Measurements from ENCODE around the gene TRIM72.
"Not testable (repeated sequence)": the region's sequence is repeated elsewhere in the genome, so short reads cannot be mapped to it uniquely, and the experiment has no call there.

Gene TRIM72, protein sequence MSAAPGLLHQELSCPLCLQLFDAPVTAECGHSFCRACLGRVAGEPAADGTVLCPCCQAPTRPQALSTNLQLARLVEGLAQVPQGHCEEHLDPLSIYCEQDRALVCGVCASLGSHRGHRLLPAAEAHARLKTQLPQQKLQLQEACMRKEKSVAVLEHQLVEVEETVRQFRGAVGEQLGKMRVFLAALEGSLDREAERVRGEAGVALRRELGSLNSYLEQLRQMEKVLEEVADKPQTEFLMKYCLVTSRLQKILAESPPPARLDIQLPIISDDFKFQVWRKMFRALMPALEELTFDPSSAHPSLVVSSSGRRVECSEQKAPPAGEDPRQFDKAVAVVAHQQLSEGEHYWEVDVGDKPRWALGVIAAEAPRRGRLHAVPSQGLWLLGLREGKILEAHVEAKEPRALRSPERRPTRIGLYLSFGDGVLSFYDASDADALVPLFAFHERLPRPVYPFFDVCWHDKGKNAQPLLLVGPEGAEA

DNA sequence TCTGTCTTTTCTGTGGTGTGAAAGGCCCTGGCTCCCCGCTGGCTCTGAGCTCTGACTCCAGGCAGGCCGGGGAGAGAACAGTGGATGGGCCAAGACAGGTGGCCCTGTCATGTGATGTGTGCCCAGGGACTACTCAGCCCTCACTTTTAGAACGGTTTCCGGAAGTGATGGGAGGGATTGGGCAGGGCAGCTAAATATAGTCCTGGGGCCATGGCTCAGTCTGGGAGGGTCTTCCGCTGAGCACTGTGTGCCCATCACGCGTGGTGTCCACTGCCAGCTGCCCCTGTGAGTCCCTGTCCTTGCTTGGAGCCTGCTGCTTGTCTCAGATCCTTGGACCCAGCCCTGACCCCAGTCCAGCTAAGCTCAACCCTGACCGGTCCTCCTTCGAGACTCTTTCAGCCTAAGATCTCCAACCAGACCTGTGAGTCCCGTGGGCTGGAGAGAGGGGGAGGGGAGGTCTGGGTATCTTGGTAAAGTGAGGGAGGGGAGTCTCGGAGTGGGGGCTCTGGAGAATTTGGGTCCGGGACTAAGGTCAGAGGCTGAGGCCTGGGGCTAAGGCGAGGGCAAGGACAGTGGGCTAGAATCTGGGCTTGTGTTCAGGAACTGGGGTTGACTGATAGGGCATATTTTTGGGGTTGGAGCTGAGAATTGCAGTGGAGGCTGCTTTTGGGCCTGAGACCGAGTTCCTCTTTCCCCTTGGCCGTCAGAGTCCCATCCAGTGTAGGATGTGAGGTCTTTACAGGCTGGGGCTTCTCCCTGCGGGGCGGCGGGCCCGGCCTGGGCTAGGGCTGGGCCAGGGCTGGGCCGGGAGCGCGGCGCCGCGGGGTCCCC, at the start of gene TRIM72:
TRIM72 (plus strand) TSS at position 243 of the 831 bp plus-strand sequence. CDS start 620 bp downstream, outside the sequence.
- DNase-seq (ENCODE audit: low read depth in 1 of 2, low spot score in 1 of 2): no peak
- in situ Hi-C loops (cut with HindIII; ENCODE audit: low pct_unique_long_range_greater_than_20kb, low sequenced_read_pairs): no loop called here
- no peak for TF ChIP-seq JUND (IDR thresholded peaks at IDR 0.05; ENCODE audit: low read depth)

DNA sequence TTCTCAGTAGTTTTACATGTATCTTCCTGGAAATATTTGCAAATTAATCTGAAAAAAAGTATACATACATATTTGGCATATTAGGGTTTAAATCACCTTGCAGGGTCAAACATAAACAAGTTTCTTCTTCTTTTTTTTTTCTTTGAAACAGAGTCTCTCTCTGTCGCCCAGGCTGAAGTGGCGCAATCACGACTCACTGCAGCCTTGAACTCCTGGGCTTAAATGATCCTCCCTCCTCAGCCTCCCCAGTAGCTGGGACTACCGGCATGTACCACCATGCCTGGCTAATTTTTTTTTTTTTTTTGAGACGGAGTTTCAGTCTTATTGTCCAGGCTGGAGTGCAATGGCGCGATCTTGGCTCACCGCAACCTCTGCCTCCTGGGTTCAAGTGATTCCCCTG, 46.6 kb upstream of the TRIM72 start:
- no peak for TF ChIP-seq JUND (IDR thresholded peaks at IDR 0.05; ENCODE audit: low read depth)
- in situ Hi-C loops (cut with HindIII; ENCODE audit: low pct_unique_long_range_greater_than_20kb, low sequenced_read_pairs): no loop called here
- no peak for DNase-seq (ENCODE audit: low read depth in 1 of 2, low spot score in 1 of 2)

DNA sequence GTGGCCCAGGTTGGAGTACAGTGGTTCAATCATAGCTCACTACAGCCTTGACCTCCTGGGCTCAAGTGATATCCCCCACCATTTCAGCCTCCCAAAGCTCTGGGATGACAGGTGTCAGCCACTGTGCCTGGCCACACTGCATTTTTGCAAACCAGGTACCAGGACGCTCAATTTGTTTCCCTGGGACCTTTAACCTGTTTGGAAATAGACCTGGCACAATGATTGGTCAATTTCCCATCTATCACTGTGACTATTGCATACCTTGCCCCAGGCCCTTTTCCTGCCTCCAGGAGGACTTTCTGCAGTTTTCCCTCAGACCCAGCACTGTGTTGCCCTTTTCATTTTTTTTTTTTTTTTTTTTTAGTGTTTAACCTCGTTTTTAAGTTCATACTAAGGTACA, 45.1 kb upstream of the TRIM72 start:
- no peak for TF ChIP-seq JUND (IDR thresholded peaks at IDR 0.05; ENCODE audit: low read depth)
- in situ Hi-C loops (cut with HindIII; ENCODE audit: low pct_unique_long_range_greater_than_20kb, low sequenced_read_pairs): no loop called here
- peak in 1 of 2 experiments; percentile 75 for DNase-seq (ENCODE audit: low read depth in 1 of 2, low spot score in 1 of 2)

DNA sequence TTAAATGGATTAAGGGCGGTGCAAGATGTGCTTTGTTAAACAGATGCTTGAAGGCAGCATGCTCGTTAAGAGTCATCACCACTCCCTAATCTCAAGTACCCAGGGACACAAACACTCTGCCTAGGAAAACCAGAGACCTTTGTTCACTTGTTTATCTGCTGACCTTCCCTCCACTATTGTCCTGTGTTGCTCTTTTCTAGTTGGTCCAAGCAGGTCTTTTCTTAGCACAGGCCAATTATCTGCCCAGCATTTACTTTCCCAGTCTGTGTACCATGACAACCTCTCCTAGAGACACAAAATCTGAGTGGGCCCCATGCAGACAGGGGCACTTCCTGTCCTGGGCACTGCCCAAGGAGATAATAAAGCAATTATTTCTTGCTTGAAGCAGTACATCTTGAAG, 43.9 kb upstream of the TRIM72 start:
- in situ Hi-C loops (cut with HindIII; ENCODE audit: low pct_unique_long_range_greater_than_20kb, low sequenced_read_pairs); DNase-seq (ENCODE audit: low read depth in 1 of 2, low spot score in 1 of 2): not testable (repeated sequence)

DNA sequence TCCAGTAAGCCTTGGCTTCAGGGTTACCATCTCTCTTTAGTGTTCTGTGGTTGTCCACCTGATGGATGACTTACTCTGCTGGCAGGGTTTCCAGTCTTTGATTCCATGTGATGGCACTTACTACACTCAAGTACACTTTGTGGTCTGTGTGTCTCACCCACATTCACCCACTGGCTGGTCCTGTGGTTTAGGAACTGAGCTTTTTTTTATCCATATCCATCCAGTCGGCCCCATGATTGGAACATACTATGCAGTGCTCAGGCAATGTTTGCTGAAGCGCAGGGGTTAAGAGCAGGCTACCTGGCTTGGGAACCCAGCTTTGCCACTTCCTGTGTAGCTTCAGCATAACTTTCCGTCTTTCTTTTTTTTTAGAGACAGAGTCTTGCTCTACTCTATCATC, 36.8 kb upstream of the TRIM72 start:
- in situ Hi-C loops (cut with HindIII; ENCODE audit: low pct_unique_long_range_greater_than_20kb, low sequenced_read_pairs): no loop called here
- TF ChIP-seq JUND (IDR thresholded peaks at IDR 0.05; ENCODE audit: low read depth): no peak
- no peak for DNase-seq (ENCODE audit: low read depth in 1 of 2, low spot score in 1 of 2)

DNA sequence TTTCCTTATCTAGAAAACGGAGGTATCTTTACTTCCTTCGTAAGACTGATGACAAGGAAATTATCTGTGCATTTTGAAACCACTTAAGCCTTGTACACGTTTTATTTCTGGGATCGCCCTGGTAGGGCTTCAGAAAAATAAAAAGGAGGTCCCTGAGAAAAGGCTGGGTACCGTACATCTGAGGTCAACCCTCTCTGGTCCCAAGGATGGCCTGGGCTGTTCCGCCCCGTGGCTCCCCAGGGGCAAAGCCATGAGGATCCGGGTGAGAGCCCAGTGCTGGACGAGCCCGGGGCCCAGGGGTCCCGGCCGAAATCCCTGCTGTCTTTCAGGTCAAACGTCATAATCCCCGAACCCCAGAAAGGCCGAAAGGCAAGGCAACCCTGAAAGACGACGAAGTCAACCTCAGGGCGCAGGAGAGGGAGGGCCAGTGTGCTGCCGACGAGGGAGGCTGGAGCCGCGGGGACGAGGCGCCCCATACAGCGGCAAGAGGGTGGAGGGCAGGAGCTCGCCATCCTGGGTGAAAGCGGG, 34.6 kb upstream of the TRIM72 start:
- TF ChIP-seq JUND (IDR thresholded peaks at IDR 0.05; ENCODE audit: low read depth): no peak
- no peak for DNase-seq (ENCODE audit: low read depth in 1 of 2, low spot score in 1 of 2)
- in situ Hi-C loops (cut with HindIII; ENCODE audit: low pct_unique_long_range_greater_than_20kb, low sequenced_read_pairs): no loop called here

DNA sequence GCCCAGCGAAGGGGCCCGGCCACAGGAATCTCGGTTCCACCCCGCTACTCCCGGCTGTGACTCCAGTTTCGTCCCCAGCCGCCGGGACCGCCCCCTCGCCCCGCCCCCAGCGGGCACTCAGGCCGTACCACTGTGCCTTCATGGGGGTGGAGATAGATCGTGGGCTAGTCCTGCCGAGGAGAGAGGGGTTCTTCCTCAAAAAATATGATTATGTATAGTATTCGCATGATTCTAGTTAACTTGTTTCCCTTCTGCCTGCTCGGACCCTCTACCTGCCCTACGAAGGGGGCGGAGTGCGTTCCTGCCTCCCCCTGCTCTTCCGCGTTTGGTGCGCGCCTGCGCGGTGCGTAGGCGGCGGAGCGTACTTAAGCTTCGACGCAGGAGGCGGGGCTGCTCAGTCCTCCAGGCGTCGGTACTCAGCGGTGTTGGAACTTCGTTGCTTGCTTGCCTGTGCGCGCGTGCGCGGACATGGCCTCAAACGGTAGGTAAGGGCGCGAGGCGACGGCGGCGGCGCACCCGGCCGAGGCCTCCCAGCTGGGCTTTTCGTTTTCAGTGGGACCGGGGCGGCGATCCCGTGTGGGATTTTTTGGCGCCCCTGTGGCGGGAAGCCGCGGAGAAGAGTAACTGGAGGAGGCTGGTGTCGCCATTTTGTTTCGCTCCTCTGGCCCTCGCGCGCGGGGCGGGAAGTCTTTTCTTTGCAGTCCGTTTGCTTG, 34.0 kb upstream of the TRIM72 start, which contains the start of gene FUS:
FUS (plus strand) TSS at position 393 of the 713 bp plus-strand sequence; CDS start at position 469, 76 bp downstream.
- DNase-seq (ENCODE audit: low read depth in 1 of 2, low spot score in 1 of 2): peak; percentile 91 to 93
- peak; percentile 57 for TF ChIP-seq JUND (IDR thresholded peaks at IDR 0.05; ENCODE audit: low read depth)

DNA sequence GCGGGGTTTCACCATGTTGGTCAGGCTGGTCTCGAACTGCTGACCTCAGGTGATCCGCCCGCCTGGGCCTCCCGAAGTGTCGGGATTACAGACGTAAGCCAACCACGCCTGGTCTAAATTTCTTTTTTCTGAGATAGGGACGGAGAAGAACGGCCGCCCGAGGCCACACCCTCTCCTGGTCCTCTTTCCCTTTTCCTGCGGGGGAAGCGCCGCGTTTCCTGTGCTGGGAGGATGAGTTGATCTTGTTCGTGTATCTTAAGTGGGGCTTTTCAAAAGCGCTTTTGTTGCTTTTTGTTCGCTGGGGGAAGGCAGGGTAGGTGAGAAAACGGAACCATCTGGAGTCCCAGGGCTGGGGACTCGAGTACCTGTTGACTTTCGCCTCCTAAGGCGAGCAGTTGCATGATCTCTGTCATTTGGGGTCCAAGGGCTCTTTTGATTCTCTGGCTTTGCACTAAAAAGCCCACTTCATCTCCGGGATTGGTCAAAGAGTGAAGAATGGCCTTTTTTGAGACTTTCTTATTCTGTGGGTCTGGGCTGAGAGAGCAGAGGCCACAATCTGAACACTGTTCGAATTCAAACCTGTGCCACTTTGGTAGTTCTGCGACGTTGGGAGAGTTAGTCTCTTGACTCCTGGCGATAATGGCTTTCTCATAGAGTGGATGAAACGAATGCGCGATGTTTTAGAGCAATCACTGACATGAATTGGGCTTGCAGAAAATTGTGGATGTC, 32.7 kb upstream of the TRIM72 start:
- DNase-seq (ENCODE audit: low read depth in 1 of 2, low spot score in 1 of 2): no peak
- in situ Hi-C loops (cut with HindIII; ENCODE audit: low pct_unique_long_range_greater_than_20kb, low sequenced_read_pairs): no loop called here
- TF ChIP-seq JUND (IDR thresholded peaks at IDR 0.05; ENCODE audit: low read depth): no peak

More for the DNA sequence above, 34.0 kb upstream of the TRIM72 start, which contains the start of gene FUS:
- in situ Hi-C loops (cut with HindIII; ENCODE audit: low pct_unique_long_range_greater_than_20kb, low sequenced_read_pairs): no loop called here

DNA sequence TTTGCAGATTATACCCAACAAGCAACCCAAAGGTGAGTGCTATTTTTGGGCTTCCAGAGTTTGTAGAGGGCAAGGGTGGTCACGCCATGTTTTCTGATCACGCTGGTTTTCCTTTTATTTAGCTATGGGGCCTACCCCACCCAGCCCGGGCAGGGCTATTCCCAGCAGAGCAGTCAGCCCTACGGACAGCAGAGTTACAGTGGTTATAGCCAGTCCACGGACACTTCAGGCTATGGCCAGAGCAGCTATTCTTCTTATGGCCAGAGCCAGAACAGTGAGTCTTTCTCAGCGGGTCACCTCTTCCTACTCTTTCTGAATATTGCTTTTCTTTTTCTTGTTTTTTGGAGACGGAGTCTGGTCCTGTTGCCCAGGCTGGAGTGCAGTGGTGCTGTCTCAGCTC, 31.5 kb upstream of the TRIM72 start:
- in situ Hi-C loops (cut with HindIII; ENCODE audit: low pct_unique_long_range_greater_than_20kb, low sequenced_read_pairs): no loop called here
- DNase-seq (ENCODE audit: low read depth in 1 of 2, low spot score in 1 of 2): no peak
- TF ChIP-seq JUND (IDR thresholded peaks at IDR 0.05; ENCODE audit: low read depth): no peak

DNA sequence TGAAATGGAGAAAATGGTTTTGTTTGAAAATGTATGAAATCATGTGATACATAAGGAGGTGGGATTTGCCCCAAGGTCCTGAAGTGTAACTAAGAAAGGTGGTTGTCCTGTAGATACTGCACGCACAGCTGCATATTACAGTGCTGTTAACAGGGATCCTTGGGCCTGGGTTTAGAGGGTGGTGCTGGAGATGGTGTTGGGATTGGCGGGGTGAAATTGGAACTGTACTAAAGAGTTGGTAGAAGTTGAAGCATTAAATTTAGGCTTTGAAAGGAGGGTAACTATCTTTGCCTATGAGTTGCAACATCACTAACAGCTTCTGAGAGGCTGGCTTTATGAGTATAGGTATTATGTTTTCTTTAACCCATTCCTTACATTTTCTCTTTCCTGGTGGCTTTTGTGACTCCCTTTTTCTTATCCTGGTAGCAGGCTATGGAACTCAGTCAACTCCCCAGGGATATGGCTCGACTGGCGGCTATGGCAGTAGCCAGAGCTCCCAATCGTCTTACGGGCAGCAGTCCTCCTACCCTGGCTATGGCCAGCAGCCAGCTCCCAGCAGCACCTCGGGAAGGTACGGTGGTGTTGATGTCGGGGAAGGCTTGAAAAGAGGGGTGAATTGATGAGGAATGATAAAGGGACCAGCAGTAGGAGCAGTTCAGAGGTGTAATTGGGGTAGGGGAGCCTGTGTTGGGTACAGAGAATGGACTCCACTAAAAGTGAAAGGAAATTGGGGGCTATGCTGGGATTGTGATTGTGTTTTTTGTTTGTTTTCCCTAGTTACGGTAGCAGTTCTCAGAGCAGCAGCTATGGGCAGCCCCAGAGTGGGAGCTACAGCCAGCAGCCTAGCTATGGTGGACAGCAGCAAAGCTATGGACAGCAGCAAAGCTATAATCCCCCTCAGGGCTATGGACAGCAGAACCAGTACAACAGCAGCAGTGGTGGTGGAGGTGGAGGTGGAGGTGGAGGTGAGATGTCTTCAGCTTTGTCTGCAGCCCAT, 30.2 kb upstream of the TRIM72 start:
- no peak for TF ChIP-seq JUND (IDR thresholded peaks at IDR 0.05; ENCODE audit: low read depth)
- no peak for DNase-seq (ENCODE audit: low read depth in 1 of 2, low spot score in 1 of 2)
- in situ Hi-C loops (cut with HindIII; ENCODE audit: low pct_unique_long_range_greater_than_20kb, low sequenced_read_pairs): no loop called here
